ENCODE measurements around the gene FAM120B. TPM values are rescaled to one million over a fixed set of nuclear protein-coding genes. Genes with fewer than 3 reads are reported as not detected.

FAM120B gene
- total RNA-seq, 2 donors from 2014 or later, result 25.1 to 28.5 TPM

DNA sequence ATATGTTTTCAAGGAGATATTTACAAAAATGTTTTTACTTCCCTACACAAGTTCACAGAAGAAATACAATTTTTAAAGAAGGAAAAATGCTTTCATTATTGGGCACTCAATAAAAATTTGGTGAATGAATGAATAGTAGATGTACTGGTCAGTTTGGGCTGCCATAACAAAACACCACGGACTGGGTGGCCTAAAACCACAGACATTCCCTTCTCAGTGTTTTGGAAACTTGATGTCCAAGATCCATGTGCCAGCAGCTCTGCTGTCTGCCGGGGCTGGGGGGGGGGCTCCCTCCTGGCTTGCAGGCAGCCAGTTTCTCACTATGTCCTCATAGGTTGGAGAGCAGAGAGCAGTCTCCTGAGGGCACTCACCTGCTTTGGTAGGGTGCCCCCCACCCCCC lies 62.0 kb downstream of the FAM120B start:
- TF ChIP-seq, protein P1, sequence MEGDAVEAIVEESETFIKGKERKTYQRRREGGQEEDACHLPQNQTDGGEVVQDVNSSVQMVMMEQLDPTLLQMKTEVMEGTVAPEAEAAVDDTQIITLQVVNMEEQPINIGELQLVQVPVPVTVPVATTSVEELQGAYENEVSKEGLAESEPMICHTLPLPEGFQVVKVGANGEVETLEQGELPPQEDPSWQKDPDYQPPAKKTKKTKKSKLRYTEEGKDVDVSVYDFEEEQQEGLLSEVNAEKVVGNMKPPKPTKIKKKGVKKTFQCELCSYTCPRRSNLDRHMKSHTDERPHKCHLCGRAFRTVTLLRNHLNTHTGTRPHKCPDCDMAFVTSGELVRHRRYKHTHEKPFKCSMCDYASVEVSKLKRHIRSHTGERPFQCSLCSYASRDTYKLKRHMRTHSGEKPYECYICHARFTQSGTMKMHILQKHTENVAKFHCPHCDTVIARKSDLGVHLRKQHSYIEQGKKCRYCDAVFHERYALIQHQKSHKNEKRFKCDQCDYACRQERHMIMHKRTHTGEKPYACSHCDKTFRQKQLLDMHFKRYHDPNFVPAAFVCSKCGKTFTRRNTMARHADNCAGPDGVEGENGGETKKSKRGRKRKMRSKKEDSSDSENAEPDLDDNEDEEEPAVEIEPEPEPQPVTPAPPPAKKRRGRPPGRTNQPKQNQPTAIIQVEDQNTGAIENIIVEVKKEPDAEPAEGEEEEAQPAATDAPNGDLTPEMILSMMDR (IDR thresholded peaks at IDR 0.05), result no peak
- Histone ChIP-seq H3K27me3 (no peaks in the 10 kb centered on the region), H3K27ac (no peak overlapping the region), H3K9ac (ENCODE audit: low read depth in 2 of 2, low read length in 2 of 2) (no peak overlapping the region), H3K4me3 (no peak overlapping the region), H3K4me1 (peaks cover 5% of the 10 kb centered on the region), H3K36me3 (peaks cover under 1% of the 10 kb centered on the region), H3K9me3 (no peaks in the 10 kb centered on the region)
- intact Hi-C loops (cut with DNase I), result no loop called here
- DNase-seq, result no peak

DNA sequence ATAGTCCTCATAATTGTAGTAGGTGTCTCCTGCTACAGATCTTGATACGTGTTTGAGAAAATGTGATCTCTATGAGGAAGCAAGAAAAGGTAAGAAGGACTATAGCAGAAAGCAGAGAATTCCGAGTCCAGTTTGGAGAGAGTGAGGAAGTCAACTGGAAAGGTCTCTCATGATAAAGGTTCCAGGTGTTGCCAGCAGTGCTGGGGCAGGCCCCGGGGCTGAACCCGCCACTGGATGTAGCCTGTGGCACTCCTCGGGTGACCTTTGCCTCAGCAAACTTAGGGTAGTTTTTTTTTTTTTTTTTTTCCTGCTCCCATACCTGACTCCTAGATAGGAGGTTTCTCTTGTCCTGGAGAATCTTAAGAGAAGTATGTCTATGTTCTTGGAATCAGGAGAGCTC lies 62.8 kb downstream of the FAM120B start:
- TF ChIP-seq, protein P1 (IDR thresholded peaks at IDR 0.05), result no peak
- intact Hi-C loops (cut with DNase I), result no loop called here

DNA sequence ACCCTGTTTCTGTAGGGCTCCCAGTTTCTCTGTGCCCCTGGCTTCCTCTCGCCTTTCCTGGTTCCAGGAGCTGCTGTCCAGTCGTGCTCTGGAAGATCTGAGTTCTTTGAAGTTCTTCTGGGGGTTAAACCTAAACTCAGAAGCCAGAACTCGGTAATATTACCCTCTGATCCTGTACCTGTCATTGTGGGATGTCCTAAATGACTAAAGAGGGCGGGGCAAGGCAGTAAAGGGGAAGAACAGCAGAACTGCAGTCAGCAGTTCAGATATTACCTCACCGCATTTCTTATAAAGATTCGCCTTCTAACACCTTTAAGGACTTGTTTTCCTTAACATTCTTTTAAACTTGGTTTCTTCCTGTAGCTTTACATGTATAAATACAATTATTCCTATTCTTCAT lies 63.9 kb downstream of the FAM120B start:
- Histone ChIP-seq H3K9me3 (no peaks in the 10 kb centered on the region), H3K9ac (ENCODE audit: low read depth in 2 of 2, low read length in 2 of 2) (no peak overlapping the region), H3K4me1 (peaks cover 5% of the 10 kb centered on the region), H3K27me3 (no peaks in the 10 kb centered on the region), H3K27ac (no peak overlapping the region), H3K36me3 (no peaks in the 10 kb centered on the region), H3K4me3 (no peak overlapping the region)
- TF ChIP-seq, protein P1 (IDR thresholded peaks at IDR 0.05), result no peak
- DNase-seq, result peak; percentile 59
- intact Hi-C loops (cut with DNase I), result no loop called here

More for the DNA sequence above, 62.8 kb downstream of the FAM120B start:
- H3K4me3 ChIP-seq, result no peak overlapping the region
- H3K4me1 ChIP-seq, result peaks cover 5% of the 10 kb centered on the region
- peak overlapping the region; percentile 37 for H3K27ac ChIP-seq
- no peaks in the 10 kb centered on the region for H3K9me3 ChIP-seq
- peak; percentile 70 for DNase-seq
- H3K36me3 ChIP-seq, result no peaks in the 10 kb centered on the region
- no peaks in the 10 kb centered on the region for H3K27me3 ChIP-seq
- H3K9ac ChIP-seq (ENCODE audit: low read depth in 2 of 2, low read length in 2 of 2), result no peak overlapping the region

DNA sequence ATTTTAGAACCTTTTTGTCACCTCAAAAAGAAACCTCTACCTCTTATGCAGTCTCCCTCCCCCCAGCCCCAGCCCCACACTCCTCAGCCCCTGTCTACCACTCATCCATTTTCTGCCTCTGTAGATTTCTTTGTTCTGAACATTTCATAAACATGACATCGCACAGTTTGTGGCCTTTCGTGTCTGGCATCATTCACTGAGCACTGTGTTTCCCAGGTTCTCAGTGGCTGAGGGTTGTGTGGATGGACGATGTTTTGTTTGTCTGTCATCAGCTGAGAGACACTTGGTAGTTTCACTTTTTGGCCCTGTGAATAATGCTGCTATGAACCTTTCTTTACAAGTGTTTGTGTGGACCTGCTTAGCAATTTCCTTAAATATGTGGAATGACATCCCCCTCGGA lies 64.5 kb downstream of the FAM120B start:
- intact Hi-C loops (cut with DNase I), result no loop called here
- Histone ChIP-seq H3K4me3 (no peak overlapping the region), H3K36me3 (no peaks in the 10 kb centered on the region), H3K9me3 (no peaks in the 10 kb centered on the region), H3K27me3 (no peaks in the 10 kb centered on the region), H3K4me1 (peaks cover 5% of the 10 kb centered on the region), H3K9ac (ENCODE audit: low read depth in 2 of 2, low read length in 2 of 2) (no peak overlapping the region), H3K27ac (no peak overlapping the region)
- TF ChIP-seq, protein P1 (IDR thresholded peaks at IDR 0.05), result no peak
- no peak for DNase-seq

DNA sequence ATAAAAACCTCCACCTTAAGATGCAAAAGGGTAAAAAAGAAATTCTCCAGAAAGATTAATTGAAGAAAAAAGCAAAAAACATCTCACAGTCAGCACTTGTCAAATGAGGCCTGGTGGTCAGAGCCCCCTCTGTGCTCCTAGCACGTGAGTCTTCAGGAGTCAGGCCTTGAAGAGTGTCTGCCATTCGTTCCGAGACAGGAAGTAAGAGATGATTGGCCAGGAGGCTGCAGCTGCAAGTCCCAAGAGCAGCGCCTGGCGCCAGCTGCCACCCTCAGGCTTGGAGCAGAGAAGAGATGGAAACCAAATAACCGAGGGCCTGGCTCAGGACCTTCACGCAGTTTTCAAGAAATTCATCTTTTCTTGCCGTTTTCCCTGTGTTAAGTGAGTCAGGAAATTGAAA lies 65.0 kb downstream of the FAM120B start:
- H3K4me3 ChIP-seq, result no peak overlapping the region
- no peaks in the 10 kb centered on the region for H3K27me3 ChIP-seq
- DNase-seq, result no peak
- intact Hi-C loops (cut with DNase I), result no loop called here
- no peaks in the 10 kb centered on the region for H3K36me3 ChIP-seq
- TF ChIP-seq, protein P1 (IDR thresholded peaks at IDR 0.05), result no peak
- H3K4me1 ChIP-seq, result peaks cover 5% of the 10 kb centered on the region
- H3K27ac ChIP-seq, result no peak overlapping the region
- H3K9me3 ChIP-seq, result no peaks in the 10 kb centered on the region
- H3K9ac ChIP-seq (ENCODE audit: low read depth in 2 of 2, low read length in 2 of 2), result no peak overlapping the region
